A549 (cell line): Measurements from ENCODE around the gene FGD2. TPM values are rescaled to one million over a fixed set of nuclear protein-coding genes. Genes with fewer than 3 reads are reported as not detected.

ENCODE experiments used
- ATAC-seq, 2 experiments: fragments of 200-7000 bp in 1 of 2; fragments of >200 bp in 1 of 2; cut with Nextera tagmentation in 1 of 2; cut with Tn5 transposase in 1 of 2; 3 replicates each; pipeline versions ENCODE4 v1.8.0 to v1.9.1; 2018 to 2020; ENCODE audit warnings: mild to moderate bottlenecking in 1 of 2, moderate library complexity in 1 of 2
- CTCF ChIA-PET: fragments of 300-600 bp; sonication (Branson Sonifier 250); formaldehyde crosslinking; extraction: SDS; loops from one replicate; lab custom pipeline; 2021; ENCODE audit warnings: antibody characterized with exemption, inconsistent platforms; lab: Yijun Ruan, JAX
- POLR2A ChIA-PET: fragments of 350-600 bp; formaldehyde crosslinking; extraction: SDS; loops from one replicate; lab custom pipeline; 2021; ENCODE audit warnings: antibody characterized with exemption, inconsistent platforms; lab: Yijun Ruan, JAX
- DNase-seq, 2 experiments: peaks; one replicate each; pipeline versions ENCODE4 v3.0.0 to v3.0.0-alpha.2; 2011 to 2016; ENCODE audit warnings: low read depth in 1 of 2, low spot score in 1 of 2
- FAIRE-seq: peaks from 2 replicates; lab custom pipeline; 2011; peaks lifted over from hg19 to GRCh38; lab: Jason Lieb, UNC
- H3K27ac ChIP-seq, 2 experiments: fragments of >200 bp; sonication (Bioruptor Twin); formaldehyde crosslinking; 3 replicates each; pipeline ENCODE4 v1.5.1; 2016 to 2017
- H3K4me1 ChIP-seq: fragments of >200 bp; sonication (Bioruptor Twin); formaldehyde crosslinking; 3 replicates; pipeline ENCODE4 v1.6.1; 2016
- H3K4me2 ChIP-seq: fragments of >200 bp; sonication (Bioruptor Twin); formaldehyde crosslinking; 3 replicates; pipeline ENCODE4 v1.6.1; 2016
- H3K4me3 ChIP-seq: fragments of >200 bp; sonication (Bioruptor Twin); formaldehyde crosslinking; 3 replicates; pipeline ENCODE4 v1.5.1; 2016
- H3K9me3 ChIP-seq: fragments of >200 bp; sonication (Bioruptor Twin); formaldehyde crosslinking; 3 replicates; pipeline ENCODE4 v1.6.1; 2016
- CTCF ChIP-seq: fragments of >200 bp; sonication (Bioruptor Twin); formaldehyde crosslinking; IDR thresholded peaks from 3 replicates; pipeline ENCODE4 v1.5.1; 2016
- EHF ChIP-seq: fragments of 250-450 bp; sonication (Bioruptor Pico); IDR thresholded peaks from 2 replicates; pipeline ENCODE4 v1.5.0; 2020; ENCODE audit warnings: mild to moderate bottlenecking
- ELK1 ChIP-seq: fragments of 150-350 bp; IDR thresholded peaks from 2 replicates; pipeline ENCODE4 v1.6.1; 2014; ENCODE audit warnings: low read depth, mild to moderate bottlenecking, low read length
- ESRRA ChIP-seq: fragments of 150-350 bp; IDR thresholded peaks from 2 replicates; pipeline ENCODE4 v1.6.1; 2014; ENCODE audit warnings: mild to moderate bottlenecking, low read length, borderline replicate concordance
- GATA3 ChIP-seq: IDR thresholded peaks from 2 replicates; pipeline ENCODE4 v1.6.1; 2012; ENCODE audit warnings: borderline replicate concordance
- HEYL ChIP-seq: fragments of 250-450 bp; sonication (Bioruptor Pico); IDR thresholded peaks from 2 replicates; pipeline ENCODE4 v1.8.0; 2021; ENCODE audit warnings: mild to moderate bottlenecking, moderate library complexity
- JUNB ChIP-seq: fragments of >200 bp; sonication (Bioruptor Twin); formaldehyde crosslinking; IDR thresholded peaks from 2 replicates; pipeline ENCODE4 v1.6.1; 2016
- MAFK ChIP-seq: fragments of 450-650 bp; IDR thresholded peaks from 2 replicates; pipeline ENCODE4 v1.6.1; 2014; ENCODE audit not compliant: partially characterized antibody
- MAZ ChIP-seq: fragments of 150-350 bp; IDR thresholded peaks from 2 replicates; pipeline ENCODE4 v1.6.1; 2014; ENCODE audit warnings: antibody characterized with exemption, low read depth, low read length, borderline replicate concordance
- PHF8 ChIP-seq: fragments of 200-600 bp; sonication (generic); IDR thresholded peaks from 2 replicates; pipeline ENCODE4 v1.6.1; 2016; ENCODE audit warnings: low read depth, mild to moderate bottlenecking, antibody characterized with exemption, moderate library complexity, borderline replicate concordance
- RARB ChIP-seq: fragments of 250-450 bp; sonication (Bioruptor Pico); IDR thresholded peaks from 2 replicates; pipeline ENCODE4 v1.8.0; 2021; ENCODE audit warnings: mild to moderate bottlenecking, moderate library complexity
- REST ChIP-seq: fragments of 200-600 bp; sonication (generic); IDR thresholded peaks from 2 replicates; pipeline ENCODE4 v1.6.1; 2016; ENCODE audit warnings: antibody characterized with exemption, mild to moderate bottlenecking, moderate library complexity
- RFX5 ChIP-seq: fragments of 450-650 bp; IDR thresholded peaks from 2 replicates; pipeline ENCODE4 v1.7.1; 2014; ENCODE audit warnings: antibody characterized with exemption, mild to moderate bottlenecking, moderate library complexity
- SMC3 ChIP-seq: fragments of >200 bp; sonication (Bioruptor Twin); formaldehyde crosslinking; IDR thresholded peaks from 3 replicates; pipeline ENCODE4 v1.6.1; 2018; ENCODE audit warnings: inconsistent platforms
- ZFP36 ChIP-seq: fragments of 450-650 bp; IDR thresholded peaks from 2 replicates; pipeline ENCODE4 v1.6.1; 2014; ENCODE audit warnings: borderline replicate concordance; ENCODE audit not compliant: partially characterized antibody
- WGBS: methylation state at CpG from one replicate; pipeline ENCODE4 v1.1.6; 2017; ENCODE audit errors: missing lambda C conversion rate; 5-methylcytosine and 5-hydroxymethylcytosine counted together
- polyA plus RNA-seq, 4 experiments: library from polyadenylated mRNA; depleted of rRNA in 3 of 4; stranded (reverse); fragments of >200 nt; fragmentation: RNase III in 1 of 4; extraction: RNeasy Plus Mini Kit Qiagen cat#74134 plus additional on column Dnase treatment in 1 of 4; gene quantifications; 2 replicates in 3 of 4; 3 replicates in 1 of 4; pipeline ENCODE4 v1.2.3, GENCODE V29; 2011 to 2017

Gene FGD2
- polyA plus RNA-seq, 2 of the 4 experiments (the other 2 are of a cell fraction), result not detected

GRCh38 chr6:36973647-36974046, 31.8 kb upstream of the FGD2 start:
- no peaks in the 10 kb centered on the region for H3K4me1 ChIP-seq
- ATAC-seq (no peak), DNase-seq (no peak), FAIRE-seq (no peak)
- ChIA-PET POLR2A (interaction anchor here (0.6 kb wide), 1 partner anchor 13 kb away, joined by 5 read pairs; no protein-coding TSS in a partner anchor), CTCF (interaction anchor here (1.7 kb wide), 1 partner anchor 11 kb away, joined by 3 read pairs; no protein-coding TSS in a partner anchor)
- H3K4me3 ChIP-seq, result no peak overlapping the region
- H3K4me2 ChIP-seq, result no peak overlapping the region
- H3K27ac ChIP-seq, result no peak overlapping the region
- H3K9me3 ChIP-seq, result no peaks in the 10 kb centered on the region
- 78% methylated on average over 4 of the region's 4 CpGs for WGBS
- TF ChIP-seq JUNB, result no peak
- TF ChIP-seq SMC3, result no peak

GRCh38 chr6:36975231-36976006, 30.0 kb upstream of the FGD2 start:
- no peak for ATAC-seq
- ChIA-PET POLR2A (no interaction called here), CTCF (interaction anchor here (2.0 to 3.7 kb wide), 2 partner anchors 9 to 42 kb away, joined by 4 to 16 read pairs; no protein-coding TSS in a partner anchor)
- Histone ChIP-seq H3K4me1 (no peaks in the 10 kb centered on the region), H3K4me2 (no peak overlapping the region), H3K9me3 (no peaks in the 10 kb centered on the region), H3K4me3 (no peak overlapping the region), H3K27ac (no peak overlapping the region)
- no peak for TF ChIP-seq HEYL (CRISPR knock-in tag)
- no peak for TF ChIP-seq ZFP36
- TF ChIP-seq MAZ, result no peak
- no peak for TF ChIP-seq ESRRA
- no peak for TF ChIP-seq RFX5
- TF ChIP-seq PHF8, result no peak
- TF ChIP-seq RARB, result no peak
- no peak for TF ChIP-seq CTCF
- TF ChIP-seq REST, result no peak
- 89% methylated on average over 5 of the region's 7 CpGs for WGBS
- FAIRE-seq, result no peak
- DNase-seq, result no peak

GRCh38 chr6:36976007-36976264, 29.5 kb upstream of the FGD2 start:
- CTCF ChIA-PET, result interaction anchor here (1.0 to 3.7 kb wide), 3 partner anchors 10 to 42 kb away, joined by 3 to 16 read pairs (median 4); no protein-coding TSS in a partner anchor
- Histone ChIP-seq H3K27ac (no peak overlapping the region), H3K4me1 (no peaks in the 10 kb centered on the region), H3K4me3 (no peak overlapping the region), H3K4me2 (no peak overlapping the region), H3K9me3 (no peaks in the 10 kb centered on the region)
- POLR2A ChIA-PET, result no interaction called here
- DNase-seq (no peak), FAIRE-seq (no peak), ATAC-seq (no peak)
- no peak for TF ChIP-seq GATA3
- WGBS, result 95% methylated on average over 4 of the region's 4 CpGs

GRCh38 chr6:36976509-36976908, 28.9 kb upstream of the FGD2 start:
- H3K9me3 ChIP-seq, result no peaks in the 10 kb centered on the region
- CTCF ChIA-PET, result interaction anchor here (0.8 to 3.7 kb wide), 4 partner anchors 11 to 91 kb away, joined by 3 to 16 read pairs (median 4); partner anchors contain the start of gene C6orf89
- no peaks in the 10 kb centered on the region for H3K4me1 ChIP-seq
- H3K4me3 ChIP-seq, result no peak overlapping the region
- no peak overlapping the region for H3K4me2 ChIP-seq
- POLR2A ChIA-PET, result interaction anchor here (1.6 kb wide), 1 partner anchor 9 kb away, joined by 5 read pairs; the partner anchor contains the start of gene MTCH1
- 94% methylated on average over 7 of the region's 7 CpGs for WGBS
- no peak overlapping the region for H3K27ac ChIP-seq
- TF ChIP-seq MAFK (no peak), SMC3 (no peak), PHF8 (no peak), EHF (CRISPR knock-in tag) (no peak), ELK1 (no peak)
- DNase-seq (no peak), ATAC-seq (no peak), FAIRE-seq (no peak)
